ENCODE measurements around the gene DENND5A.
"Not testable (repeated sequence)": the region's sequence is repeated elsewhere in the genome, so short reads cannot be mapped to it uniquely, and the experiment has no call there.

Gene DENND5A

DNA sequence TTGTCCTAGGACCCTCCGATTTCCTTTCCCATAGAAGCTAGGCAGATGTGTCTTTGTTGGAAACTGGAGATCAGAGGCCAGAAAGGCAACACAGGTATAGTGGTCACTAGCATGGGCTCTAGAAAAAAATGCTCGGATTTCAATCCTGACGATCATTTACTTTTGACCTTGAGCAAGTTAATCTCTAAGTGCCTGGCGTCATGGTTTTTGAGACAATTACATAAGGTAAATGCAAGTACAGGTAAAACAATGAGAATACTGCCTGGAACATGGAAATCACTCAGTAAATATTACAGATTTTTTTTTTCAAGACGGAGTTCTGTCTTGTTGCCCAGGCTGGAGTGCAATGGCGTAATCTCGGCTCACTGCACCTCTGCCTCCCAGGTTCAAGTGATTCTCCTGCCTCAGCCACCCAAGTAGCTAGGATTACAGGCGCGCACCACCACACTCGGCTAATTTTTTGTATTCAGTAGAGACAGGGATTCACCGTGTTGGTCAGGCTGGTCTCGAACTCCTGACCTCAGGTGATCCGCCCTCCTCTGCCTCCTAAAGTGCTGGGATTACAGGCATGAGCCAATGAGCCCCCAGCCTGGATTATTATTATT is 1.1 kb upstream of the DENND5A start:
- DNase-seq (ENCODE audit: extremely low spot score): no peak
- TF ChIP-seq CTCF (IDR thresholded peaks at IDR 0.05; ENCODE audit: control extremely low read depth, extremely low read depth, low read depth, missing control alignments): no peak
- POLR2A ChIA-PET: no interaction called here
- CTCF ChIA-PET: interaction anchor here (0.8 to 2.6 kb wide), 4 partner anchors 9 to 241 kb away, joined by 3 to 8 read pairs (median 4); no protein-coding TSS in a partner anchor

- TF ChIP-seq CTCF (IDR thresholded peaks at IDR 0.05; ENCODE audit: control extremely low read depth, extremely low read depth, low read depth, missing control alignments): no peak
- peak; percentile 33 for DNase-seq (ENCODE audit: extremely low spot score)
- CTCF ChIA-PET: interaction anchor here (1.2 to 2.6 kb wide), 4 partner anchors 16 to 242 kb away, joined by 3 to 8 read pairs (median 3); no protein-coding TSS in a partner anchor
- POLR2A ChIA-PET: interaction anchor here (1.6 kb wide), 1 partner anchor 17 kb away, joined by 3 read pairs; no protein-coding TSS in a partner anchor
Measured at GRCh38 chr11:9264316-9265210, 587 bp downstream of the DENND5A start.

- POLR2A ChIA-PET: interaction anchor here (0.7 to 1.6 kb wide), 2 partner anchors 17 to 192 kb away, joined by 3 read pairs; no protein-coding TSS in a partner anchor
- CTCF ChIA-PET: interaction anchor here (1.2 to 2.6 kb wide), 4 partner anchors 10 to 243 kb away, joined by 3 to 8 read pairs (median 4); no protein-coding TSS in a partner anchor
- TF ChIP-seq CTCF (IDR thresholded peaks at IDR 0.05; ENCODE audit: control extremely low read depth, extremely low read depth, low read depth, missing control alignments): no peak
- peak; percentile 87 for DNase-seq (ENCODE audit: extremely low spot score)
Measured at GRCh38 chr11:9263840-9264315, 1.3 kb downstream of the DENND5A start.

DNA sequence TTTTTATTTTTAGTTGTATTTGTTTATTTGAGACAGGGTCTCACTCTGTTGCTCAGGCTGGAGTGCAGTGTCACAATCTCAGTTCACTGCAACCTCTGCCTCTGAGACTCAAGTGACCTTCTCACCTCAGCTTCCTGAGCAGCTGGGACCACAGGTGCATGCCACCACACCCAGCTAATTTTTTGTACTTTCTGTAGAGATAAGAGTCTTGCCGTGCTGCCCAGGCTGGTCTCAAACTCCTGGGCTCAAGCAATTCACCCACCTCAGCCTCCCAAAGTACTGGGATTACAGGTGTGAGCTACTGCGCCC is 4.4 kb downstream of the DENND5A start:
- DNase-seq (ENCODE audit: extremely low spot score); POLR2A ChIA-PET: not testable (repeated sequence)
- CTCF ChIA-PET: interaction anchor here (0.8 to 1.6 kb wide), 5 partner anchors 10 to 488 kb away, joined by 3 to 8 read pairs (median 3); no protein-coding TSS in a partner anchor

- POLR2A ChIA-PET: no interaction called here
- peak; percentile 40 for TF ChIP-seq CTCF (IDR thresholded peaks at IDR 0.05; ENCODE audit: control extremely low read depth, extremely low read depth, low read depth, missing control alignments)
- CTCF ChIA-PET: interaction anchor here (1.1 to 1.6 kb wide), 3 partner anchors 9 to 238 kb away, joined by 3 to 8 read pairs (median 3); no protein-coding TSS in a partner anchor
- DNase-seq (ENCODE audit: extremely low spot score): no peak
Measured at GRCh38 chr11:9259981-9260837, 4.9 kb downstream of the DENND5A start.

DNA sequence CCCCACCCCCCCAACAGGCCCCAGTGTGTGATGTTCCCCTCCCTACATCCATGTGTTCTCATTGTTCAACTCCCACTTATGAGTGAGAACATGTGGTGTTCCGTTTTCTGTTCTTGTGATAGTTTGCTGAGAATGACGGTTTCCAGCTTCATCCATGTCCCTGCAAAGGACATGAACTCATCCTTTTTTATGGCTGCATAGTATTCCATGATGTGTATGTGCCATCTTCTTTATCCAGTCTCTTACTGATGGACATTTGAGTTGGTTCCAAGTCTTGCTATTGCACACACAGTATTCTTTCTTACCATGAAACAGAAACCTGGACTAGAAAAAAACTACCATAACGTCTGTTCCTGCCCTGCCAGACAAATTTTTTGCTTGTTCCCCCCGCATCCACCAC is 6.9 kb downstream of the DENND5A start:
- POLR2A ChIA-PET; DNase-seq (ENCODE audit: extremely low spot score); CTCF ChIA-PET: not testable (repeated sequence)

GRCh38 chr11:9254416-9254815 is 10.7 kb downstream of the DENND5A start:
- TF ChIP-seq CTCF (IDR thresholded peaks at IDR 0.05; ENCODE audit: control extremely low read depth, extremely low read depth, low read depth, missing control alignments): no peak
- CTCF ChIA-PET: interaction anchor here (1.0 to 1.1 kb wide), 2 partner anchors 23 to 50 kb away, joined by 3 read pairs; no protein-coding TSS in a partner anchor
- no peak for DNase-seq (ENCODE audit: extremely low spot score)
- POLR2A ChIA-PET: interaction anchor here (0.6 kb wide), 1 partner anchor 165 kb away, joined by 3 read pairs; no protein-coding TSS in a partner anchor

Data from GM10248 (cell line).